ENCODE results near the gene TCAIM. TPM values are rescaled to one million over a fixed set of nuclear protein-coding genes. Genes with fewer than 3 reads are reported as not detected.

Gene TCAIM
- total RNA-seq, 1 experiment from 2014 or later = 18.4 TPM

GRCh38 chr3:44353355-44353924, 14.9 kb downstream of the TCAIM start (continued):
- no peak for TF ChIP-seq SIN3A (IDR thresholded peaks at IDR 0.05; ENCODE audit: low read depth)
- TF ChIP-seq REST (IDR thresholded peaks at IDR 0.05; ENCODE audit: low read depth) = no peak
- TF ChIP-seq ELF1 (IDR thresholded peaks at IDR 0.05; ENCODE audit: borderline replicate concordance, low read depth) = no peak
- no peak for TF ChIP-seq EGR1 (IDR thresholded peaks at IDR 0.05; ENCODE audit: low read depth)
- no peak for TF ChIP-seq EZH2phosphoT487 (IDR thresholded peaks at IDR 0.05; ENCODE audit: borderline replicate concordance)
- no peak for TF ChIP-seq RAD21 (IDR thresholded peaks at IDR 0.05; ENCODE audit: low read depth)

GRCh38 chr3:44355362-44356033, 16.9 kb downstream of the TCAIM start:
- Histone ChIP-seq H3K4me3 (replicated peaks in 1 of 2; ENCODE audit: low read depth in 1 of 2, low read length in 2 of 2) (no peak overlapping the region), H3K9ac (ENCODE audit: low read length) (no peak overlapping the region), H3K4me1 (ENCODE audit: control insufficient read depth in 1 of 2, insufficient read depth in 2 of 2, low read length in 2 of 2) (peaks cover 0 to 7% of the 10 kb centered on the region in 2 experiments; a peak in 1 of 4 replicates), H3K79me2 (ENCODE audit: insufficient read depth, low read length) (0 out of 2 replicates have a peak, but pooled peaks cover 4% of the 10 kb centered on the region), H3K9me2 (ENCODE audit: insufficient read depth) (no peaks in the 10 kb centered on the region), H3K27ac (ENCODE audit: low read depth, low read length) (no peak overlapping the region), H3K4me2 (ENCODE audit: low read length) (no peak overlapping the region), H3K9me3 (ENCODE audit: control insufficient read depth in 1 of 2, insufficient read depth in 1 of 2, low read depth in 1 of 2, low read length in 2 of 2) (no peaks in the 10 kb centered on the region), H2AFZ (ENCODE audit: low read depth, low read length, poor library complexity, severe bottlenecking) (no peak overlapping the region), H3K27me3 (ENCODE audit: insufficient read depth, low read length) (no peaks in the 10 kb centered on the region), H3K36me3 (ENCODE audit: control insufficient read depth in 1 of 2, insufficient read depth in 2 of 2, low read length in 2 of 2) (no peaks in the 10 kb centered on the region), H4K20me1 (ENCODE audit: insufficient read depth) (no peaks in the 10 kb centered on the region)
- DNase-seq (ENCODE audit: low read depth, low spot score) (no peak), ATAC-seq (no peak)
- no TSS peak for BruUV-seq (replicated peaks)
- intact Hi-C loops (cut with micrococcal nuclease) = no loop called here
- TF ChIP-seq SIN3A (IDR thresholded peaks at IDR 0.05; ENCODE audit: low read depth) = no peak
- no peak for TF ChIP-seq SP1 (IDR thresholded peaks at IDR 0.05; ENCODE audit: low read depth)
- TF ChIP-seq POLR2A (IDR thresholded peaks at IDR 0.05; ENCODE audit: borderline replicate concordance, extremely low read depth, insufficient read depth, insufficient read length) = no peak
- TF ChIP-seq FOSL1 (IDR thresholded peaks at IDR 0.05; ENCODE audit: low read depth) = no peak
- TF ChIP-seq ZFX (IDR thresholded peaks at IDR 0.05) = no peak
- no peak for TF ChIP-seq ZNF274 (IDR thresholded peaks at IDR 0.05; ENCODE audit: low read depth, low read length)
- TF ChIP-seq POLR2AphosphoS5 (IDR thresholded peaks at IDR 0.05; ENCODE audit: low read depth, low read length) = no peak
- no peak for TF ChIP-seq ATF3 (IDR thresholded peaks at IDR 0.05)
- ChIA-PET RAD21 (ENCODE audit: low non-redundant PET in 1 of 2, low total read pairs in 2 of 2, uncharacterized antibody in 2 of 2, unreplicated experiment in 2 of 2) (no interaction called here), CTCF (no interaction called here), POLR2A (no interaction called here)

Data from HCT116 (cell line).